Measurements from ENCODE around the gene JPT1. TPM values are rescaled to one million over a fixed set of nuclear protein-coding genes. Genes with fewer than 3 reads are reported as not detected.

JPT1 gene
- 100 to 1,000 TPM; 301 to 319 TPM for total RNA-seq

DNA sequence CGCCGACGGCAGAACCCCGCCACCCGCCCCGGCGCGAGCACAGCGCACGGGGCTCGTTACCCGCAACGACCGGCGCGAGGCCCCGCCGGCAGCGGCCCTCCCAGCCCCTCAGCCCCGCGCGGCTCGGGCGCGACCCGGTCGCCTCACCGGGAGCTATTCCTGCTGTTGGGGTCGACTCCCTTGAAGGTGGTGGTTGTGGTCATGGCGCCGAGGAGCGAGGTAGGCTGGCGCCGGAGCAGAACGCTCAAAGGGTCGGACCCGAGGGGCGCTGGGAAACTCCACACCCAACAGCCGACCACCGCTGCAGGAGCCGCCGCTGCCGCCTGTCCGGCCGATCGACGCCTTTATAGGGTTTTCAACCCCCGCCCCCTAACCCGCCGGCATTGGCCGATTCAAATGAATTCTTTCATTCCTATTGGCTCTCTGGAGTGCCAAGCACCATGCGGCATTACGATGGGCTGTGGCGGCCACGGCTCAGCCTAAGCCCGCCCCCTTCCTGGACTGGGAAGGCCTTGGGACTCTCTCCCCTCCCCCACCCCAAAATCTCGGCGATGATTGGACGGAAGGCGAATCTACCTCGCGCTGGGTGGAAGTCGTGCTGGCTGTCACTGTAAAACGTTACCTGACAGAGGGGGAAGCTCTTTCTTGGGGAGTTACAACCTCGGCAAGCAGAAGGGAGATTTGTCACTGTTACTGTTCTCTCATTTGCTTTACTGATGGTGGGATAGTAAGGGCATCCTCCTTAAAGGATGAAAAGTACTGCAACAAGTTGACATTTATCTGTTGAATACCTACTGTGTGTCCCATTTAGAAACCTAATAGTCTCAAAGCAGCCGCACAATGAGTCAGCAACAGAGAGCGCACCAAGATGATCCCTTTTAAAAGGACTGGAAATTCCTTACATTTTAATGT is at the start of gene JPT1:
Gene JPT1, minus strand, starts transcription at position 318 of the 912 bp plus-strand sequence. Its CDS starts 115 bp downstream, at position 203.
- peak; percentile 99 for DNase-seq
- H3K36me3 Mint-ChIP-seq (ENCODE audit: low read depth), result peaks cover 29% of the 10 kb centered on the region
- H3K27ac Mint-ChIP-seq, result peak within 1 kb of the TSS; percentile 92
- POLR2A ChIA-PET, result interaction anchor here (0.6 to 1.9 kb wide), 32 partner anchors 9 to 286 kb away, joined by 3 to 15 read pairs (median 4); partner anchors contain the start of genes GGA3, KCTD2, MIF4GD and MRPL58
- H3K4me1 Mint-ChIP-seq (ENCODE audit: low read depth), result peaks cover 36% of the 10 kb centered on the region
- no peaks in the 10 kb centered on the region for H3K9me3 Mint-ChIP-seq (ENCODE audit: insufficient read depth)
- H3K4me3 Mint-ChIP-seq, result peak within 1 kb of the TSS; percentile 96
- ATAC-seq, result peak; percentile 96
- CTCF ChIA-PET, result interaction anchor here (0.6 to 1.9 kb wide), 10 partner anchors 9 to 258 kb away, joined by 3 to 12 read pairs (median 4); partner anchors contain the start of gene SUMO2
- H3K27me3 Mint-ChIP-seq (ENCODE audit: low read depth), result no peaks in the 10 kb centered on the region

GRCh38 chr17:75199886-75200618 is 45.7 kb upstream of the JPT1 start:
- Mint-ChIP-seq H3K4me3 (no peak overlapping the region), H3K36me3 (ENCODE audit: low read depth) (no peaks in the 10 kb centered on the region), H3K4me1 (ENCODE audit: low read depth) (peaks cover 12% of the 10 kb centered on the region), H3K27ac (no peak overlapping the region), H3K9me3 (ENCODE audit: insufficient read depth) (no peaks in the 10 kb centered on the region), H3K27me3 (ENCODE audit: low read depth) (no peaks in the 10 kb centered on the region)
- ATAC-seq (no peak), DNase-seq (no peak)
- CTCF ChIA-PET, result interaction anchor here (1.1 to 8.0 kb wide), 8 partner anchors 10 to 239 kb away, joined by 3 to 210 read pairs (median 36); partner anchors contain the start of gene ARMC7
- POLR2A ChIA-PET, result no interaction called here

GRCh38 chr17:75194879-75195278 is 40.6 kb upstream of the JPT1 start:
- Mint-ChIP-seq H3K36me3 (ENCODE audit: low read depth) (no peaks in the 10 kb centered on the region), H3K4me1 (ENCODE audit: low read depth) (peaks cover 5% of the 10 kb centered on the region), H3K9me3 (ENCODE audit: insufficient read depth) (no peaks in the 10 kb centered on the region), H3K27ac (no peak overlapping the region), H3K4me3 (no peak overlapping the region), H3K27me3 (ENCODE audit: low read depth) (no peaks in the 10 kb centered on the region)
- DNase-seq, result no peak
- POLR2A ChIA-PET, result no interaction called here
- no peak for ATAC-seq
- CTCF ChIA-PET, result no interaction called here

DNA sequence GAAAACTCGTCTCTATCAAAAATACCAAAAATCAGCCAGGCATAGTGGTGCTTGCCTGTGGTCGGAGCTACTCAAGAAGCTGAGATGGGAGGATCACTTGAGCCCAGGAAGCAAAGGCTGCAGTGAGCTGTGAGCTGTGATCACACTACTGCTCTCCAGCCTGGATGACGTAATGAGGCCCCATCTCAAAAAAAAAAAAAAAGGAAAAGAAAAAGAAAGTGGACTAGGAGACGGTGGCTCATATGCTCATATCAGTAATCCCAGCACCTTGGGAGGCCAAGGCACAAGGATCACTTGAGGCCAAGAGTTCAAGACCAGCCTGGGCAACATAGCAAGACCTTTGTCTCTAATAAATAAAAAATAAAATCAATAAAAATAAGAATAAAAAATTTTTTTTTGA is 37.3 kb upstream of the JPT1 start:
- Mint-ChIP-seq H3K27ac (no peak overlapping the region), H3K4me1 (ENCODE audit: low read depth) (peaks cover 17% of the 10 kb centered on the region), H3K27me3 (ENCODE audit: low read depth) (no peaks in the 10 kb centered on the region), H3K4me3 (no peak overlapping the region), H3K9me3 (ENCODE audit: insufficient read depth) (no peaks in the 10 kb centered on the region), H3K36me3 (ENCODE audit: low read depth) (no peaks in the 10 kb centered on the region)
- no peak for ATAC-seq
- ChIA-PET CTCF (interaction anchor here (0.8 to 6.0 kb wide), 4 partner anchors 9 to 77 kb away, joined by 3 to 67 read pairs (median 8); partner anchors contain the start of gene SUMO2), POLR2A (interaction anchor here (0.7 kb wide), 1 partner anchor 9 kb away, joined by 4 read pairs; the partner anchor contains the start of gene SUMO2)
- DNase-seq, result no peak

DNA sequence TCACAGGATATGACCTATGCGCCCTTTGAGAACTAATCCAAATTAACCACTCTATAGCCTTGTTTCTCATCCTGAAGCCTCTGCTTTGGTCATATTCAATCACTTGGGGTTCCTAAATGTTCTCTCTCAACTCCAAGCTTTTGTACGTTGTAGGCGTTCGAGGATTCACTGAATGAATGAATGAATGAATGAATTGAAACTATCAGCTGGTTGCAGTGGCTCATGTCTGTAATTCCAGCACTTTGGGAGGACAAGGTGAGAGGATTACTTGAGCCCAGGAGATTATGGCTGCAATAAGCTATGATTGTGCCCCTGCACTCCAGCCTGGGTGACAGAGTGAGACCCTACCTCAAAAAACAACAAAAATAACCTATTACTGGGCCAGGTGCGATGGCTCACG is 34.3 kb upstream of the JPT1 start:
- ATAC-seq, result no peak
- DNase-seq, result no peak
- POLR2A ChIA-PET, result interaction anchor here (0.7 to 1.4 kb wide), 8 partner anchors 7 to 176 kb away, joined by 3 to 6 read pairs (median 4); partner anchors contain the start of genes ARMC7, MRPL58 and NUP85
- Mint-ChIP-seq H3K27me3 (ENCODE audit: low read depth) (no peaks in the 10 kb centered on the region), H3K9me3 (ENCODE audit: insufficient read depth) (no peaks in the 10 kb centered on the region), H3K36me3 (ENCODE audit: low read depth) (no peaks in the 10 kb centered on the region), H3K27ac (no peak overlapping the region), H3K4me3 (no peak overlapping the region), H3K4me1 (ENCODE audit: low read depth) (peaks cover 27% of the 10 kb centered on the region)
- CTCF ChIA-PET, result interaction anchor here (1.2 to 6.0 kb wide), 6 partner anchors 13 to 227 kb away, joined by 3 to 67 read pairs (median 9); no protein-coding TSS in a partner anchor

DNA sequence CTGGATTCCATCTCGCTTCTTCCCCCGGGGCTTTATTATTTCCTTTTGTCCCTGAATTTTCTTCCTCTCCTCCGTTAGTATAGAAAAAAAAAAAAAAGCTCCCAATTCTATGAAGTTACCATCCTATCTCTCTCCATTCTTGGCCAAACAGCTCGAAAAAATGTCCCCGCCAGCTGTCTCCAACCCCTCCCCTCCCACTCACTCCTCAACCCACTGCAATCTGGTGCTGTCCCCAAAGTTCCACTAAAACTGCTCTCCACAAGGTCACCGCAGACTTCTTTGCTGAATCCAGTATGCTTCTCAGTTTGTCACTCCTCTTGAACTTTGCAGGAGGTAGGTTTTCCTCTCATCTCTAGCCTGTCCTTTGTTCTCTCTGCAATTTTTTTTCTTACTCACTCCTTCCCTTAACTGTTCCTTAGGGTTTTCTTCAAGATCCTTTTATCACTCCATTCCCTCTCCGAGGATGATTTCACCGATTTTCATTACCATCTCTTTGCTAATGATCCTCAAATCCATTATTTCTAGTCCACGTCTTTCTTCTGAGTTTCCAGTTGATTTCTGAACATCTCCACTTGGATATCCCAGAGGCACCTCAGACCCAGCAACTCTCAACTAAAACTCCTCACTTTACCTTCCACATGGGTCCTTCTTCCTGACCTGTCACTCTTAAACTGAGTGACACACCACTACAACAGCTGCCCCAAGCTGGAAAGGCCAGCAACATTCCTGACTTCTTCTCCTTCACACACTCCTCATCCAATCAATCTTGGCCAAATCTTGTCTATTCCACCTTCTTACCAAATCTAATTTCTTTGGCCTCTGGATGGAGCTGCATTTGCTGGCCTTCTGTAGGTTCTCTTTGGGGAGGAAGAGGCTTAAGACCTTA is 29.9 kb upstream of the JPT1 start:
- Mint-ChIP-seq H3K4me3 (peak overlapping the region; percentile 75), H3K4me1 (ENCODE audit: low read depth) (peaks cover 38% of the 10 kb centered on the region), H3K9me3 (ENCODE audit: insufficient read depth) (no peaks in the 10 kb centered on the region), H3K27ac (peak overlapping the region; percentile 98), H3K27me3 (ENCODE audit: low read depth) (no peaks in the 10 kb centered on the region), H3K36me3 (ENCODE audit: low read depth) (peaks cover 22% of the 10 kb centered on the region)
- ATAC-seq (no peak), DNase-seq (no peak)
- CTCF ChIA-PET, result interaction anchor here (2.4 to 3.4 kb wide), 3 partner anchors 12 to 70 kb away, joined by 11 to 18 read pairs (median 17); no protein-coding TSS in a partner anchor
- POLR2A ChIA-PET, result interaction anchor here (0.9 to 2.1 kb wide), 6 partner anchors 11 to 78 kb away, joined by 3 to 9 read pairs (median 4); partner anchors contain the start of genes MRPS7 and NUP85

- CTCF ChIA-PET, result interaction anchor here (0.6 to 3.4 kb wide), 6 partner anchors 8 to 69 kb away, joined by 3 to 18 read pairs (median 7); partner anchors contain the start of gene JPT1
- no peaks in the 10 kb centered on the region for H3K9me3 Mint-ChIP-seq (ENCODE audit: insufficient read depth)
- peak; percentile 96 for DNase-seq
- H3K36me3 Mint-ChIP-seq (ENCODE audit: low read depth), result peaks cover 34% of the 10 kb centered on the region
- peak within 1 kb of the TSS; percentile 90 for H3K4me3 Mint-ChIP-seq
- H3K4me1 Mint-ChIP-seq (ENCODE audit: low read depth), result peaks cover 44% of the 10 kb centered on the region
- H3K27ac Mint-ChIP-seq, result peak within 1 kb of the TSS; percentile 98
- ATAC-seq, result peak; percentile 82
- no peaks in the 10 kb centered on the region for H3K27me3 Mint-ChIP-seq (ENCODE audit: low read depth)
- POLR2A ChIA-PET, result interaction anchor here (0.5 to 2.4 kb wide), 15 partner anchors 9 to 594 kb away, joined by 3 to 9 read pairs (median 4); partner anchors contain the start of genes JPT1, MIF4GD, MRPS7 and NUP85
Measured at GRCh38 chr17:75182569-75183436, 28.5 kb upstream of the JPT1 start, which contains the start of gene SUMO2. SUMO2 (minus strand) TSS chr17:75182959; CDS start chr17:75182834, 125 bp downstream.

GRCh38 chr17:75182319-75182568 is 27.9 kb upstream of the JPT1 start:
- Mint-ChIP-seq H3K36me3 (ENCODE audit: low read depth) (peaks cover 34% of the 10 kb centered on the region), H3K27me3 (ENCODE audit: low read depth) (no peaks in the 10 kb centered on the region), H3K9me3 (ENCODE audit: insufficient read depth) (no peaks in the 10 kb centered on the region), H3K27ac (peak overlapping the region; percentile 90), H3K4me3 (peak overlapping the region; percentile 90), H3K4me1 (ENCODE audit: low read depth) (peaks cover 44% of the 10 kb centered on the region)
- ChIA-PET POLR2A (interaction anchor here (0.6 to 2.4 kb wide), 3 partner anchors 9 to 168 kb away, joined by 3 to 9 read pairs (median 7); partner anchors contain the start of gene MIF4GD), CTCF (interaction anchor here (2.4 kb wide), 1 partner anchor 10 kb away, joined by 11 read pairs; no protein-coding TSS in a partner anchor)
- DNase-seq (no peak), ATAC-seq (peak; percentile 23)

- H3K36me3 Mint-ChIP-seq (ENCODE audit: low read depth), result peaks cover 36% of the 10 kb centered on the region
- H3K9me3 Mint-ChIP-seq (ENCODE audit: insufficient read depth), result no peaks in the 10 kb centered on the region
- ATAC-seq (peak; percentile 10), DNase-seq (peak; percentile 60)
- POLR2A ChIA-PET, result interaction anchor here (0.7 to 2.4 kb wide), 7 partner anchors 8 to 169 kb away, joined by 3 to 9 read pairs (median 4); partner anchors contain the start of genes JPT1, MIF4GD and NUP85
- H3K27me3 Mint-ChIP-seq (ENCODE audit: low read depth), result no peaks in the 10 kb centered on the region
- H3K27ac Mint-ChIP-seq, result peak overlapping the region; percentile 90
- CTCF ChIA-PET, result interaction anchor here (0.7 to 2.4 kb wide), 11 partner anchors 10 to 169 kb away, joined by 3 to 18 read pairs (median 4); partner anchors contain the start of genes MIF4GD and MRPL58
- peak overlapping the region; percentile 90 for H3K4me3 Mint-ChIP-seq
- peaks cover 44% of the 10 kb centered on the region for H3K4me1 Mint-ChIP-seq (ENCODE audit: low read depth)
Measured at GRCh38 chr17:75181608-75182318, 27.5 kb upstream of the JPT1 start.

Data from activated CD8-positive, alpha-beta T cell treated with anti-CD3 and anti-CD28 coated beads, Interleukin-2, amount 10 ng/mL, durations not matched to agents 7 days and 5 days (primary cell).